ENCODE results near the gene WDR54. TPM values are rescaled to one million over a fixed set of nuclear protein-coding genes. Genes with fewer than 3 reads are reported as not detected.
"Not testable (repeated sequence)": the region's sequence is repeated elsewhere in the genome, so short reads cannot be mapped to it uniquely, and the experiment has no call there.

The WDR54 gene
- total RNA-seq, 1 donor from 2014 or later: 60.3 TPM

- intact Hi-C loops (cut with micrococcal nuclease): no loop called here
Observed at GRCh38 chr2:74448771-74449170, 27.2 kb downstream of the WDR54 start.

GRCh38 chr2:74450570-74451190 is 29.1 kb downstream of the WDR54 start:
- intact Hi-C loops (cut with micrococcal nuclease): loop anchor here (10.0 kb wide), 1 partner anchor 1376 kb away; the partner anchor contains the start of gene SFXN5

DNA sequence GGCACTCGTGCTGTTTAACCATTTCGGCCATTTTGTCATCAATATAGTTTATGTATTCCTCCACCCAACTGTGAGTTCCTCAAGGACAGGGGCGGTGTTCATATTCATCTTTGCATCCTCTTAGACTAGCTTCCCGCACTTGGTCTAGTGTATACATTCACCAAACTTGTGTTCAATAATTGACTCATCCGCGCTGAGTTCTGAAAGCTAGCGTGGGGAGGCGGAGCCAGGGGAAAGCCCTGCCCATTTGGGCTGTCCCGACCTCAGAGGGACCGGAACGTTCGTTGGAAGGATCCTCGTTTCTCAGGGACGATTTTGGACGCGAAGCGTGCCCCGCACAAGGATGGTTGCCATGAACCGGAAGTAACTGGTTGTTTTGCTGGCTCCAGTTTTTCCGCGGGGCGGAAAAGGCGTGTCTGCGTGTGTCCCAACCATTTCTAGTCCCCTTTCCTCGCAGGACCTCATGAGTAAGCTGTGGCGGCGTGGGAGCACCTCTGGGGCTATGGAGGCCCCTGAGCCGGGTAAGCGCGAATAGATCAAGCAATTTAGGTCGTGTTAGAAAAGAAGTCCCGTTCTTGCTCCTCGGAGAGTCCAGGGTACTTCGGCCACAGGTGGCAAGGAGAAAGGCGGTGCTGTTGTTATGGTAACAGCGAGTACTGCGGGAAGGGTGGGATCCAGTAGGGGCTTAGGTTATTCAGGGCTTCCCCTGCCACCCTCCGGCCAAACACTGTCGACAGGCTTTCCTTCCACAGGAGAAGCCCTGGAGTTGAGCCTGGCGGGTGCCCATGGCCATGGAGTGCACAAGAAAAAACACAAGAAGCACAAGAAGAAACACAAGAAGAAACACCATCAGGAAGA is 33.4 kb downstream of the WDR54 start, which contains the start of gene INO80B:
Gene INO80B, plus strand, starts transcription at position 434 of the 858 bp plus-strand sequence. Its CDS starts 30 bp downstream, at position 464.
- intact Hi-C loops (cut with micrococcal nuclease): loop anchor here (1.0 to 10.0 kb wide), 11 partner anchors 10 to 1380 kb away; partner anchors contain the start of genes C2orf81, CCT7, MOB1A and MOGS

DNA sequence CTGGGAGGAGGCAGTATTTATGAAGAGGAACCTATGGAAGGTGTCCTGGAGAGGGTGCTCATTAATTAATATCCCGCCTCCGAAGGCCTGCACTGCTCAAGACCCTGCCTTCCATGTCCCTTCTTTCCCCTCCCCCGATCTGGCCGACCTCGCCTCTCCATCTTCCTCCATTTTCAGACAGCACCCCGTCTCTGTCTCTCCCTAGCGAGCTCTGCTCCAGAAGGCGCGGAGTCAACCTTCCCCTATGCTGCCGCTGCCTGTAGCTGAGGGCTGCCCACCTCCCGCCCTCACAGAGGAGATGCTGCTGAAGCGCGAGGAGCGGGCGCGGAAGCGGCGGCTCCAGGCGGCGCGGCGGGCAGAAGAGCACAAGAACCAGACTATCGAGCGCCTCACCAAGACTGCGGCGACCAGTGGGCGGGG is 35.6 kb downstream of the WDR54 start:
- intact Hi-C loops (cut with micrococcal nuclease): loop anchor here (1.0 to 10.0 kb wide), 5 partner anchors 50 to 1382 kb away; partner anchors contain the start of genes AUP1, HTRA2, PCGF1 and POLE4

GRCh38 chr2:74457549-74458131 is 36.1 kb downstream of the WDR54 start:
- intact Hi-C loops (cut with micrococcal nuclease): loop anchor here (1.0 to 10.0 kb wide), 9 partner anchors 15 to 1383 kb away; partner anchors contain the start of genes AUP1, DOK1, HTRA2 and MRPL53

GRCh38 chr2:74458132-74458937 is 36.8 kb downstream of the WDR54 start, which contains the start of gene WBP1:
Gene WBP1 (plus strand): TSS chr2:74458438. CDS start chr2:74458603, 165 bp downstream.
- intact Hi-C loops (cut with micrococcal nuclease): loop anchor here (1.0 to 10.0 kb wide), 6 partner anchors 14 to 1384 kb away; partner anchors contain the start of genes DOK1, MRPL53, MTHFD2 and POLE4

GRCh38 chr2:74458938-74459363 is 37.4 kb downstream of the WDR54 start:
- intact Hi-C loops (cut with micrococcal nuclease): loop anchor here (1.0 to 10.0 kb wide), 6 partner anchors 13 to 1384 kb away; partner anchors contain the start of genes DOK1, MRPL53, MTHFD2 and POLE4

DNA sequence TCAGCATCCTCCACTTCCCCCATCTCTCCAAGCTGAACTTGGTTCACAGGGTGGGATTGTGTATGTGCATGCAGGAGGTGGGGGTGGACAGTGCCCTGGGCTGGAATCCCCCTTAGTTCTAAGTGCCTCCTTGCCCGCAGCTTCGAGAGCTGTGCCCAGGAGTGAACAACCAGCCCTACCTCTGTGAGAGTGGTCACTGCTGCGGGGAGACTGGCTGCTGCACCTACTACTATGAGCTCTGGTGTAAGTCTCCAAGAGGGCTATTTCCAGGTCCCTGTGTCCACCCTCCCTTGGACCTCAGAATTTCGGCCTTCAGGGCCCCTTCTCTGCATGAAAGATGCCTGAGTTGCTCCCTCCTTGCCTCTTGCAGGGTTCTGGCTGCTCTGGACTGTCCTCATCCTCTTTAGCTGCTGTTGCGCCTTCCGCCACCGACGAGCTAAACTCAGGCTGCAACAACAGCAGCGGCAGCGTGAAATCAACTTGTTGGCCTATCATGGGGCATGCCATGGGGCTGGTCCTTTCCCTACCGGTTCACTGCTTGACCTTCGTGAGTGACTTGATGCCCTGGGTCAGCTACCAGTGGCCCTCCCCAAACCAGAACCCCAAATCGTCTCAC is 38.1 kb downstream of the WDR54 start:
- intact Hi-C loops (cut with micrococcal nuclease): loop anchor here (5.0 to 10.0 kb wide), 2 partner anchors 498 to 1385 kb away; partner anchors contain the start of genes POLE4 and SFXN5

DNA sequence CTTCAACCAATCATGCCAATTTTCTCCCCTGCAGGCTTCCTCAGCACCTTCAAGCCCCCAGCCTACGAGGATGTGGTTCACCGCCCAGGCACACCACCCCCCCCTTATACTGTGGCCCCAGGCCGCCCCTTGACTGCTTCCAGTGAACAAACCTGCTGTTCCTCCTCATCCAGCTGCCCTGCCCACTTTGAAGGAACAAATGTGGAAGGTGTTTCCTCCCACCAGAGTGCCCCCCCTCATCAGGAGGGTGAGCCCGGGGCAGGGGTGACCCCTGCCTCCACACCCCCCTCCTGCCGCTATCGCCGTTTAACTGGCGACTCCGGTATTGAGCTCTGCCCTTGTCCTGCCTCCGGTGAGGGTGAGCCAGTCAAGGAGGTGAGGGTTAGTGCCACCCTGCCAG is 38.7 kb downstream of the WDR54 start:
- intact Hi-C loops (cut with micrococcal nuclease): not testable (repeated sequence)

DNA sequence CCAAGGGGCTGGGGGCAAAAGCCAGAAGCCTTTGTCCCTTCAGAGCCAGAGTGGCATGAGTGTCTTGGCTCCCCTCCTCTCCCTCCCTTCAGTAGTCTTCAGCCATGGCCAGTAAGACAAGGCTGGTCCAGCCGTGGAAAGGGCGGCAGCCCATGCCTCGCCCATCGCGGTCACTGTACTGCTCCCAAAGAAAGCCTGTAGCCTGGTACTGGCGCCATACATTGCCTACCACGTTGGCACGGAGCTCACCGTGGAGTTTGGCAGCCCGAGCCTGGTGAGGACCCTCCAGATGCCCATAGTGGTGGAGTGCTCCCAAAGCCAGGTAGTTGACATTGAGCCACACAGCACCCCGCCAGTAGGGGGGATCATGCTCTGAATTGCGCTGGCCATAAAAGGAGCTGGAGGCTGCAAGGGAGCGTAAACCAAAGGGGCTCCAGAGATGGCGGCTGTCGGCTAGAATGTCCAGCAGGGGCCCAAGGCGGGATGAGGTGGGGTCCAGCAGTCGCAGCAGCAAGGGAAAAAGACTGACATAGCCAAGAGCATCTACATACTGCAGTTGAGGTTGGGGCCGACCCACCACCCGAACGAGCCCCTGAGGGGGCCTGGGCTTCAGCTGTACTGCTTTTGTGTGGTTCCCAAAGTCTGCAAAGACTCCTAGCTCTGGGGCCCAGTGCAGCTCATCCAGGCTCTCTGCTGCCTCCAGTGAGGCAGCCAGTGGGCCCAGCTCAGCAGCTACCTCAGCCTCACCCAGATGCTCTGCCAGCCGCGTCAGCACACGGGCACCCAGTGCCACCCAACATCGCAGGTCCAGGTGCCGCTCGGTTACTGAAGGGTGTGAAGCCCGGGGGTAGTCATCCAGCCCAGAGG is 39.9 kb downstream of the WDR54 start:
- intact Hi-C loops (cut with micrococcal nuclease): no loop called here

GRCh38 chr2:74462054-74462785 is 40.7 kb downstream of the WDR54 start:
- intact Hi-C loops (cut with micrococcal nuclease): no loop called here

DNA sequence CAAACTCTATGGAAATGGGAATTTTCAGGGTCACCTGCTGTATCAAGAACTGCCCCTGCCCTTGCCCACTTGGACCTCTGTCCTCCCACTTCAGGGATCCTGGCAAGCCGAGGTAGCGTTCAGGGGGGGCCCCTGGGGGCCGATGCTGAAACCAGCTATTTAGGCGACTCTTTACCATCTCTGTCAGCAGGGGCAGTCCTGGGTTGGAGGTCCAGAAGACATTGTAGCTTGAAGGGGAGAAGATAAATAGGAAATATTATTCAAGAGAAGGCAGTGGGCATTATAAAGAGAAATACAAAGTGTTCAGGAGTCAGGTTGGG is 41.2 kb downstream of the WDR54 start:
- intact Hi-C loops (cut with micrococcal nuclease): no loop called here

DNA sequence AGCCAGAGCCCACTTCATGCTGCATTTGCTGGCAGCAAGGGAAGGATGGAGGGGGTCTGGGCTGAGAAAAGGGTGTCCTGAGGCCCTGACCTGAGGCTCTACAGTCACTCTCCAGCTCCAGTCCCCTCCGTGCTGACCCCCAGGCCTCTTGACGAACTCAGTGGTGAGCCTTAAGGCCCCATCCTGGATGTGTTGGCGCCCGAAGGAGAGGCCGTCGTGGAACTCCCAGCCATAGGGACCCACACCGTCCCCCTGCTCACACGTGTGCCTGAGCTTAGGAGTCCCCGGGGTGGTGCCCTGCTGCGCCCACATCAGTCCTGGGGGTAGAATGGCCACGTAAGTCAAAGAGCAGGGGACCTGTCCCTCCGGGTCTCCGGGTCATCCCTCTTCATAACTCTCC is 42.9 kb downstream of the WDR54 start:
- intact Hi-C loops (cut with micrococcal nuclease): no loop called here

GRCh38 chr2:74470742-74471141 is 49.2 kb downstream of the WDR54 start:
- intact Hi-C loops (cut with micrococcal nuclease): not testable (repeated sequence)

DNA sequence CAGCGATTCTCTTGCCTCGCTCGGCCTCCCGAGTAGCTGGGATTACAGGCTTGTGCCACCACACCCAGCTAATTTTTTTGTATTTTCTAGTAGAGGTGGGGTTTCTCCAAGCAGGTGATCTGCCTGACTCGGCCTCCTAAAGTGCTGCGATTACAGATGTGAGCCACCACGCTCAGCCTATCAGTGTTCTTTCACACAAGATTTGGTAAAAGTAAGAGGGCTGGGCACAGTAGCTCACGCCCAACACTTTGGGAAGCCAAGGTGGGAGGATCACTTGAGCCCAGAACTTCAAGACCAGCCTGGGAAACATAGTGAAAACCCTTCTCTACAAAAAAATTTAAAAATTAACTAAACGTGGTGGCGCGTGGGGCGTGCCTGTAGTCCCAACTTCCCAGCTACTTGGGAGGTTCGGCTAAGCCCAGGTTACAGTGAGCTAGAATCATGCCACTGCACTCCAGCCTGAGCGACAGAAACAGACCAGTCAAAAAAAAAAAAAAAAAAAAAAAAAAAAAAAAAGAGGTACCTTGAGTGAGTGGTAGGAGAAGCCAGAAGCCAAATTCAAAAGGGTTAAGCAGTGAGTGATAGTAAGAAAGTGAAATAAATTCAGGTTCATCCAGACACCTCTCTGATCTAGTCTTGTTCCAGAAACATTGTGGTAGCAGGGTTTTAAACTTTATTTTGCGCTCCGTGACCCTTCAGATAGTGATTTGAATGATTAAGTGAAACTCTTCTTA is 50.0 kb downstream of the WDR54 start:
- intact Hi-C loops (cut with micrococcal nuclease): loop anchor here (1.0 kb wide), 4 partner anchors 11 to 58 kb away; partner anchors contain the start of genes AUP1, CCDC142, HTRA2 and WBP1

- intact Hi-C loops (cut with micrococcal nuclease): loop anchor here (1.0 kb wide), 4 partner anchors 10 to 57 kb away; partner anchors contain the start of genes AUP1, CCDC142, HTRA2 and WBP1
Observed at GRCh38 chr2:74472086-74472944, 50.8 kb downstream of the WDR54 start, which contains the start of gene MRPL53. Gene MRPL53 (minus strand): TSS chr2:74472680. CDS start chr2:74472660, 20 bp downstream.
